GM12878 (cell line): Measurements from ENCODE around the gene SHD. TPM values are rescaled to one million over a fixed set of nuclear protein-coding genes. Genes with fewer than 3 reads are reported as not detected.

ENCODE experiments used
- ATAC-seq: fragments of 200-7000 bp; cut with Tn5 transposase; 3 replicates; pipeline ENCODE4 v1.9.1; 2020; ENCODE audit warnings: mild to moderate bottlenecking, moderate library complexity
- BruUV-seq: library from RNA; stranded (reverse); fragments of 400-500 nt; replicated peaks from 2 replicates; lab custom pipeline; 2021; lab: Mats Ljungman, UMichigan
- CTCF ChIA-PET: fragments of 300-600 bp; sonication (Branson Sonifier 250); formaldehyde crosslinking; extraction: SDS; loops from one replicate; lab custom pipeline; 2021; ENCODE audit warnings: inconsistent platforms; lab: Yijun Ruan, JAX
- POLR2A ChIA-PET: fragments of 350-600 bp; formaldehyde crosslinking; extraction: SDS; loops from one replicate; lab custom pipeline; 2021; ENCODE audit warnings: inconsistent platforms; lab: Charles Lee
- RAD21 ChIA-PET: fragments of 300-600 bp; sonication (Branson Sonifier 250); formaldehyde crosslinking; loops from one replicate; lab custom pipeline; 2023; ENCODE audit warnings: antibody characterized with exemption; ENCODE audit not compliant: unreplicated experiment; lab: Charles Lee
- SMC1A ChIA-PET: fragments of 300-600 bp; sonication (Branson Sonifier 250); formaldehyde crosslinking; loops from one replicate; lab custom pipeline; 2023; ENCODE audit not compliant: unreplicated experiment, uncharacterized antibody; lab: Charles Lee
- DNase-seq: peaks from one replicate; pipeline ENCODE4 v3.0.0-alpha.2; 2011; ENCODE audit warnings: low read depth, low spot score
- FAIRE-seq: peaks from 3 replicates; lab custom pipeline; 2011; peaks lifted over from hg19 to GRCh38; lab: Jason Lieb, UNC
- H2AFZ ChIP-seq: 2 replicates; pipeline ENCODE4 v1.6.0; 2011; ENCODE audit warnings: low read depth, low read length, control low read depth; ENCODE audit not compliant: control insufficient read depth
- H3K27ac ChIP-seq: 2 replicates; pipeline ENCODE4 v1.5.1; 2011; ENCODE audit warnings: control low read depth; ENCODE audit not compliant: control insufficient read depth, insufficient read depth
- H3K27me3 ChIP-seq, 2 experiments: replicated peaks in 1 of 2; 2 replicates each; pipeline versions ENCODE4 v1.6.0 to v1.6.1; 2011; ENCODE audit warnings: low read length in 1 of 2; ENCODE audit not compliant: control insufficient read depth in 2 of 2, insufficient read depth in 2 of 2
- H3K36me3 ChIP-seq, 2 experiments: 2 replicates each; pipeline ENCODE4 v1.5.1; 2011; ENCODE audit warnings: low read length in 1 of 2; ENCODE audit not compliant: control insufficient read depth in 2 of 2, insufficient read depth in 2 of 2
- H3K4me1 ChIP-seq: 2 replicates; pipeline ENCODE4 v1.6.1; 2011; ENCODE audit warnings: mild to moderate bottlenecking, low read length, moderate library complexity, mixed read lengths; ENCODE audit not compliant: control insufficient read depth, insufficient read depth
- H3K4me2 ChIP-seq: 2 replicates; pipeline ENCODE4 v1.6.0; 2011; ENCODE audit warnings: control low read depth; ENCODE audit not compliant: control insufficient read depth, insufficient read depth
- H3K4me3 ChIP-seq: fragments of 200-600 bp; sonication (generic); 2 replicates; pipeline ENCODE4 v1.5.1; 2016
- H3K79me2 ChIP-seq: 2 replicates; pipeline ENCODE4 v1.6.0; 2011; ENCODE audit warnings: low read length; ENCODE audit not compliant: control insufficient read depth, insufficient read depth
- H3K9ac ChIP-seq: 2 replicates; pipeline ENCODE4 v1.8.0; 2011; ENCODE audit warnings: low read length, control low read depth, mixed read lengths; ENCODE audit not compliant: control insufficient read depth, insufficient read depth
- H3K9me3 ChIP-seq: replicated peaks from 3 replicates; pipeline ENCODE4 v1.5.1; 2011; ENCODE audit warnings: mild to moderate bottlenecking, low read length; ENCODE audit not compliant: control insufficient read depth, insufficient read depth
- H4K20me1 ChIP-seq: 2 replicates; pipeline ENCODE4 v1.6.0; 2011; ENCODE audit not compliant: control insufficient read depth, insufficient read depth
- ATF7 ChIP-seq: fragments of 450-650 bp; IDR thresholded peaks from 2 replicates; pipeline ENCODE4 v1.6.1; 2016; ENCODE audit warnings: low read depth, mild to moderate bottlenecking
- BCL3 ChIP-seq: IDR thresholded peaks from 2 replicates; pipeline ENCODE4 v1.6.1; 2011; ENCODE audit warnings: borderline replicate concordance, low read depth, mild to moderate bottlenecking, moderate library complexity, low read length; ENCODE audit not compliant: insufficient read depth, poor library complexity, severe bottlenecking
- E4F1 ChIP-seq: fragments of 450-650 bp; IDR thresholded peaks from 2 replicates; pipeline ENCODE4 v1.6.1; 2018; ENCODE audit warnings: borderline replicate concordance, mild to moderate bottlenecking; ENCODE audit not compliant: partially characterized antibody
- GATAD2B ChIP-seq: fragments of 450-650 bp; conservative IDR thresholded peaks from 2 replicates; pipeline ENCODE4 v1.6.1; 2017; ENCODE audit warnings: low read depth, mild to moderate bottlenecking, moderate library complexity
- MEF2A ChIP-seq: IDR thresholded peaks from 2 replicates; pipeline ENCODE4 v1.6.1; 2011; ENCODE audit warnings: low read depth, mild to moderate bottlenecking, low read length, moderate library complexity; ENCODE audit not compliant: insufficient read depth
- PKNOX1 ChIP-seq: fragments of 450-650 bp; IDR thresholded peaks from 2 replicates; pipeline ENCODE4 v1.6.1; 2016; ENCODE audit warnings: mild to moderate bottlenecking
- TAF1 ChIP-seq: IDR thresholded peaks from 2 replicates; pipeline ENCODE4 v1.6.1; 2011; ENCODE audit warnings: mild to moderate bottlenecking, low read depth, low read length, borderline replicate concordance
- YY1 ChIP-seq: IDR thresholded peaks from 2 replicates; pipeline ENCODE4 v1.6.1; 2011; ENCODE audit warnings: low read depth, mild to moderate bottlenecking, low read length
- ZBTB11 ChIP-seq: fragments of 450-650 bp; formaldehyde crosslinking; IDR thresholded peaks from 2 replicates; pipeline ENCODE4 v1.5.0; 2022; ENCODE audit warnings: mild to moderate bottlenecking, missing genetic modification characterization
- ZNF24 ChIP-seq: fragments of 450-650 bp; IDR thresholded peaks from 2 replicates; pipeline ENCODE4 v1.6.1; 2017; ENCODE audit warnings: antibody characterized with exemption, mild to moderate bottlenecking
- ZNF274 ChIP-seq: IDR thresholded peaks from one replicate; pipeline ENCODE4 v1.8.0; 2011; ENCODE audit not compliant: insufficient read length, insufficient read depth
- ZNF687 ChIP-seq: fragments of 450-650 bp; IDR thresholded peaks from 2 replicates; pipeline ENCODE4 v1.6.1; 2017; ENCODE audit warnings: mild to moderate bottlenecking, moderate library complexity
- whole genome bisulfite sequencing: methylation state at CpG from one replicate; pipeline ENCODE4 v1.1.6; 2016; ENCODE audit warnings: low lambda C conversion rate; ENCODE audit not compliant: insufficient replicate concordance, insufficient coverage; ENCODE audit errors: missing lambda C conversion rate; 5-methylcytosine and 5-hydroxymethylcytosine counted together
- in situ Hi-C: fragments of 300-500 bp; cut with MboI; formaldehyde crosslinking; loops from 9 replicates; pipeline ENCODE4 v1.14.3; 2018; ENCODE audit warnings: mixed read lengths
- intact Hi-C: fragments of 100-400 bp; cut with micrococcal nuclease; formaldehyde crosslinking; loops from one replicate; pipeline ENCODE4 v1.14.2; 2022; ENCODE audit not compliant: unreplicated experiment
- polyA plus RNA-seq, 11 experiments: library from polyadenylated mRNA; depleted of rRNA in 4 of 11; unstranded in 6 of 11; stranded (reverse) in 5 of 11; fragments of >200 nt; fragmentation: Nextera tagmentation in 4 of 11; fragmentation: Illumina TruSeq in 1 of 11; extraction: Ambion mirVana in 4 of 11; extraction: Trizol in 1 of 11; gene quantifications; 1 replicate in 1 of 11; 2 replicates in 10 of 11; pipeline versions ENCODE4 v1.2.1 to v1.2.3, GENCODE V29; 2011 to 2016; ENCODE audit warnings: inconsistent platforms in 2 of 11, missing spikeins in 2 of 11, low read depth in 1 of 11
- total RNA-seq, 4 experiments: library from RNA; depleted of rRNA in 3 of 4; stranded (reverse); fragments of >200 nt in 3 of 4; fragmentation: Illumina TruSeq in 1 of 4; extraction: Trizol in 1 of 4; gene quantifications; 2 replicates each; pipeline versions ENCODE4 v1.2.1 to v1.2.3, GENCODE V29; 2013 to 2021

The SHD gene
- total and polyA plus RNA-seq, 10 of the 15 experiments (the other 5 are each of a cell fraction or from before 2014, with no cell fraction given), result 0.09 TPM; not detected in 9

GRCh38 chr19:4300589-4300988, 21.5 kb downstream of the SHD start:
- no peaks in the 10 kb centered on the region for H3K27me3 ChIP-seq
- RAD21 ChIA-PET, result no interaction called here
- H3K9me3 ChIP-seq, result no peaks in the 10 kb centered on the region
- no peak overlapping the region for H3K4me3 ChIP-seq
- no peak overlapping the region for H2AFZ ChIP-seq
- H3K4me1 ChIP-seq, result no peaks in the 10 kb centered on the region
- in situ Hi-C loops (no loop called here), intact Hi-C loops (no loop called here)
- SMC1A ChIA-PET, result no interaction called here
- POLR2A ChIA-PET, result no interaction called here
- H3K36me3 ChIP-seq, result no peaks in the 10 kb centered on the region
- BruUV-seq, result no TSS peak
- WGBS, result 40% methylated on average over 3 of the region's 3 CpGs
- no peak overlapping the region for H3K27ac ChIP-seq
- no peaks in the 10 kb centered on the region for H4K20me1 ChIP-seq
- no peak overlapping the region for H3K9ac ChIP-seq
- ATAC-seq (no peak), FAIRE-seq (no peak), DNase-seq (no peak)
- H3K79me2 ChIP-seq, result no peaks in the 10 kb centered on the region
- CTCF ChIA-PET, result no interaction called here
- H3K4me2 ChIP-seq, result no peak overlapping the region
- no peak for TF ChIP-seq ZNF687
- TF ChIP-seq YY1, result no peak
- TF ChIP-seq GATAD2B, result no peak
- no peak for TF ChIP-seq ATF7
- TF ChIP-seq ZBTB11 (CRISPR knock-in tag), result no peak
- TF ChIP-seq MEF2A, result no peak
- no peak for TF ChIP-seq ZNF24
- TF ChIP-seq TAF1, result no peak
- no peak for TF ChIP-seq BCL3
- no peak for TF ChIP-seq ZNF274
- TF ChIP-seq E4F1, result no peak
- TF ChIP-seq PKNOX1, result no peak
